ENCODE measurements around the gene C14orf132. TPM values are rescaled to one million over a fixed set of nuclear protein-coding genes. Genes with fewer than 3 reads are reported as not detected.

Gene C14orf132
- total and polyA plus RNA-seq, 2 experiments from 2014 or later = 13.9 to 14.1 TPM

DNA sequence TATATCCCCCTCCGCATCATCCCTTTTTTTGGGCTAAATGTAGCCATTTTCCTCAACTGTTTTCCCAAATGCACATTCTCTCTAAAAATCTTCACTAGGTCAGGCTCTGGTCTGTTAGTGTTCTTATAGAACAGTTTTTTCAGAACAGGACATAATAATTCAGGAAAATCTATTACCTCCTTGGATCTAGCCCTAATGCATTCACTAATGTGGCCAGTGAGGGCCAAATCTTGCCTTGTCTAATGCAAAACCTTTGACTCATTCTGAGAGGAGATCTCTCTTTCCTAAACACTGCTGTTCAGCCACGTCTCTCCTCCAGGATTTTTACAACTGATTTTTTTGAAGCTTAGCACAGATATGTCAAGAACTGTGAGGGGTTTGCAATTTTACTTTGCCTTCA lies 15.5 kb downstream of the C14orf132 start:
- no peak overlapping the region for H3K27ac ChIP-seq
- H3K4me1 ChIP-seq (ENCODE audit: low read depth) = peaks cover 15% of the 10 kb centered on the region
- no peak for TF ChIP-seq CTCF (IDR thresholded peaks at IDR 0.05; ENCODE audit: low read depth, low read length)
- DNase-seq (ENCODE audit: low read depth in 1 of 2, low spot score in 1 of 2) = no peak
- H3K27me3 ChIP-seq = no peaks in the 10 kb centered on the region
- no peak overlapping the region for H3K4me3 ChIP-seq
- H3K9me3 ChIP-seq (ENCODE audit: low read depth) = no peaks in the 10 kb centered on the region
- no peaks in the 10 kb centered on the region for H3K36me3 ChIP-seq

DNA sequence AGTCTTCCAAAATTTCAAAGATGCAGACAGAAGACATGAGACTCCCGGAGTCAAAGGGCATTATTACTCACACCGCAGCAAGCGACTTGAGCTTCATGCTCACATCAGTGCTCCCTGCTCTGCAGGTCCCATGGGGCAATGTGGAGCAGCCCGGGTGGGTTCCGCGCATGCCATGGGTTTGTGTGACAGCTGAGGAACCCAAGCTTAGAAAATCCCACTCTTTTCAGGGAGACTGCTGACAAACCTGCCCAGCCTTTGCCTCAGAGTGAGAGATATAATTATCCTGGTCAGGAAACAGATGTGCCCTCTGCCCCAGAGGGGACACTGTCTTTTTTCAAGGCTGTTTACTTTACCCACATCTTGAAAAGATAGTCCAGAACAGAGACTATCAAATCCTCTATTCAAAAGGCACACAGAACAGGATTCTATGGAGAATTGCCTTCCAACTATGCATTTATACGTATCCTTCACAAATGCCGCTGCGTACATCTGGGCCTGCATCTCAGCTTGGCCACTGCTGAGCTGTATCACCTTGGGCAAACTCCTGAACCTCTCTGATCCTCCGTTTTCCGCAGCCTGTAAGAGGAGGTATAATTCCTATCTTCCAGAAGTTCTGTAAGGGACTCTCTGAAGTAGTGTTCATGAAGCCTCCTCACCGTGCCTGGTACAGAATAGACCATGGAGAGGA lies 16.0 kb downstream of the C14orf132 start:
- H3K9me3 ChIP-seq (ENCODE audit: low read depth) = no peaks in the 10 kb centered on the region
- H3K27ac ChIP-seq = no peak overlapping the region
- H3K36me3 ChIP-seq = no peaks in the 10 kb centered on the region
- TF ChIP-seq CTCF (IDR thresholded peaks at IDR 0.05; ENCODE audit: low read depth, low read length) = no peak
- peaks cover 15% of the 10 kb centered on the region for H3K4me1 ChIP-seq (ENCODE audit: low read depth)
- no peak overlapping the region for H3K4me3 ChIP-seq
- peak in 1 of 2 donors; percentile 6 for DNase-seq (ENCODE audit: low read depth in 1 of 2, low spot score in 1 of 2)
- H3K27me3 ChIP-seq = no peaks in the 10 kb centered on the region

DNA sequence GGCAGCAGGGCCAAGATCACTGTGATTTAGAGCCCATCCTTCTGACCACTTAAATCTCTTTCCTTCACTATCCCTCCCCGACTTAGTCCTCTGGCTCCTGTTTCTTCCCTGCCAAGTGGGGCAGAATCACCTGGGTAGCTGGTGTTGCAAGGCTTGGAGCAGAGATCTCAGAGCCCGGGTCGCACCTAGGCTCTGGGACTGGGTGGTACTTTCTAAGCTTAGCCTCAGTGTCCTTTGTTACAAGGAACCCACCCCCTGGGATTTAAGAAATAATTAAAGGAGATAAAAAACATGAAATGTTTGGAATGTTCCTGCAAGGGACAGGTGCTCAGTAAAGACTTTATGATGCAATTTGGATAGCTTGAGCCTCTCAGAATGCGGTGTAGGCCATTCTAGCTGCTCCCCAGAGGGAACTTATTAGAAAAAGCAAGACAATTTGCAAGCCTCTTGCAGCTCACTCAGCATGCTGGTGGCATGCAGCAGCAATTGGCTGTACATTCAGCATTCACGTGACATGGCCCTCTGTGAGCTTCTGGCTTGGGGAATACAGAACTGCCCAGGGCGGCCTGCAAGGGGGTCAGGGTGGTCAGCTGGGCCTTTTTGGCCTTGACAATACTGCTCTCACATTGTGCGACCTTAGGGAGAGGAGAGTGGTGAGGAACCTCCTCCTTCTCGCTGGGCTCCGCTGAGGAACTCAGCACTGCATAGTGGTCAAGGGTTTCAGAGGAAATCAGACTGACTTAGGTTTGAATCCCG lies 16.8 kb downstream of the C14orf132 start:
- Histone ChIP-seq H3K9me3 (ENCODE audit: low read depth) (no peaks in the 10 kb centered on the region), H3K36me3 (no peaks in the 10 kb centered on the region), H3K27me3 (no peaks in the 10 kb centered on the region), H3K27ac (no peak overlapping the region), H3K4me3 (no peak overlapping the region), H3K4me1 (ENCODE audit: low read depth) (peaks cover 15% of the 10 kb centered on the region)
- no peak for DNase-seq (ENCODE audit: low read depth in 1 of 2, low spot score in 1 of 2)
- no peak for TF ChIP-seq CTCF (IDR thresholded peaks at IDR 0.05; ENCODE audit: low read depth, low read length)

GRCh38 chr14:96056509-96057422 lies 17.6 kb downstream of the C14orf132 start:
- H3K4me3 ChIP-seq = no peak overlapping the region
- no peak for TF ChIP-seq CTCF (IDR thresholded peaks at IDR 0.05; ENCODE audit: low read depth, low read length)
- H3K4me1 ChIP-seq (ENCODE audit: low read depth) = peaks cover 15% of the 10 kb centered on the region
- H3K36me3 ChIP-seq = no peaks in the 10 kb centered on the region
- H3K27ac ChIP-seq = no peak overlapping the region
- no peak for DNase-seq (ENCODE audit: low read depth in 1 of 2, low spot score in 1 of 2)
- no peaks in the 10 kb centered on the region for H3K9me3 ChIP-seq (ENCODE audit: low read depth)
- no peaks in the 10 kb centered on the region for H3K27me3 ChIP-seq

DNA sequence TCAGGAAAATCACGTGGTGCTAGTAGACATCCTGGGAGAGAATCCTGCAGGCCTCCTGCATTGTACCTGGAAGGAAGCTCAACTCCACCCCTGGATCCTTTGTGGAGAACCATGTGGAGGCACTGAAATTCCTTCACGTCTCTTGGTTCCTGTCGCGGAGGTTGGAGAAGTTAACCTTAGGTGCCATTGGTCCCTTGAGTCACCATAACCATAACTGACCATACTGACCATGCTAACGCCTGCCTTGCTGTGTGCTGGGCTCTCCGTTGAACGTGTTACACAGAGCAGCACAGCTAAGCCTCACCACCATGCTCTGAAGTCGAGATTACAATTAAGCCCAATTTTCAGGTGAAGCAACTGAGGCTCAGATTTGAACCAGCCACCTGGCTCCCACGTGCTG lies 18.6 kb downstream of the C14orf132 start:
- H3K4me3 ChIP-seq = no peak overlapping the region
- DNase-seq (ENCODE audit: low read depth in 1 of 2, low spot score in 1 of 2) = no peak
- no peak overlapping the region for H3K27ac ChIP-seq
- peaks cover 15% of the 10 kb centered on the region for H3K4me1 ChIP-seq (ENCODE audit: low read depth)
- H3K9me3 ChIP-seq (ENCODE audit: low read depth) = no peaks in the 10 kb centered on the region
- no peaks in the 10 kb centered on the region for H3K36me3 ChIP-seq
- no peak for TF ChIP-seq CTCF (IDR thresholded peaks at IDR 0.05; ENCODE audit: low read depth, low read length)
- no peaks in the 10 kb centered on the region for H3K27me3 ChIP-seq
